ENCODE measurements around the gene NBL1. TPM values are rescaled to one million over a fixed set of nuclear protein-coding genes. Genes with fewer than 3 reads are reported as not detected.

Gene NBL1
- total and polyA plus RNA-seq, 4 experiments from 2014 or later = 8.9 to 24.6 (median 17.4) TPM

GRCh38 chr1:19602486-19602885 is 41.6 kb upstream of the NBL1 start:
- POLR2A ChIA-PET (ENCODE audit: partially characterized antibody) = no interaction called here

GRCh38 chr1:19605967-19606366 is 38.1 kb upstream of the NBL1 start:
- peak overlapping the region; percentile 39 to 86 (median 76) for H3K4me3 Mint-ChIP-seq
- ChIA-PET POLR2A (ENCODE audit: partially characterized antibody) (interaction anchor here (0.7 to 5.5 kb wide), 5 partner anchors 8 to 355 kb away, joined by 3 to 46 read pairs (median 6); partner anchors contain the start of genes EMC1, MRTO4 and NBL1), CTCF (ENCODE audit: partially characterized antibody) (interaction anchor here (0.8 to 1.8 kb wide), 4 partner anchors 9 to 215 kb away, joined by 3 to 7 read pairs (median 4); a partner anchor contains a TSS)
- Histone ChIP-seq H3K27me3 (ENCODE audit: insufficient read depth, low read length) (no peaks in the 10 kb centered on the region), H3K27ac (ENCODE audit: low read depth, low read length) (peak overlapping the region; percentile 44), H3K4me3 (ENCODE audit: low read length in 2 of 2) (peak overlapping the region in 1 of 2 donors; percentile 20), H3K9me3 (ENCODE audit: control insufficient read depth in 1 of 2, low read length in 2 of 2) (no peaks in the 10 kb centered on the region), H3K4me1 (ENCODE audit: insufficient read depth, low read length) (peaks cover 70% of the 10 kb centered on the region), H3K36me3 (ENCODE audit: insufficient read depth, low read length) (no peaks in the 10 kb centered on the region)
- peaks cover 21 to 36% of the 10 kb centered on the region in 2 donors for H3K36me3 Mint-ChIP-seq
- peak overlapping the region; percentile 83 to 100 (median 92) for H3K27ac Mint-ChIP-seq
- DNase-seq = no peak
- H3K9me3 Mint-ChIP-seq = no peaks in the 10 kb centered on the region
- no peaks in the 10 kb centered on the region for H3K27me3 Mint-ChIP-seq
- intact Hi-C loops (cut with micrococcal nuclease) = loop anchor here (2.0 kb wide), 1 partner anchor 39 kb away; the partner anchor contains the start of gene NBL1
- H3K4me1 Mint-ChIP-seq = peaks cover 44 to 85% (median 68%) of the 10 kb centered on the region in 4 donors

More at GRCh38 chr1:19602486-19602885, 41.6 kb upstream of the NBL1 start:
- no peak overlapping the region for H3K4me3 ChIP-seq (ENCODE audit: low read length in 2 of 2)
- Mint-ChIP-seq H3K27ac (peak overlapping the region in 4 of 7 donors; percentile 24 to 100 (median 59)), H3K36me3 (peaks cover 15 to 41% of the 10 kb centered on the region in 2 donors), H3K27me3 (no peaks in the 10 kb centered on the region), H3K4me1 (peaks cover 59 to 96% (median 80%) of the 10 kb centered on the region in 4 donors), H3K4me3 (peak overlapping the region in 1 of 8 donors; percentile 12), H3K9me3 (peaks cover 0 to 3% (median 0%) of the 10 kb centered on the region in 8 donors)
- H3K4me1 ChIP-seq (ENCODE audit: insufficient read depth, low read length) = peaks cover 99% of the 10 kb centered on the region
- H3K27ac ChIP-seq (ENCODE audit: low read depth, low read length) = no peak overlapping the region
- H3K36me3 ChIP-seq (ENCODE audit: insufficient read depth, low read length) = no peaks in the 10 kb centered on the region
- DNase-seq = no peak
- intact Hi-C loops (cut with micrococcal nuclease) = no loop called here
- no peaks in the 10 kb centered on the region for H3K9me3 ChIP-seq (ENCODE audit: control insufficient read depth in 1 of 2, low read length in 2 of 2)
- CTCF ChIA-PET (ENCODE audit: partially characterized antibody) = no interaction called here
- no peaks in the 10 kb centered on the region for H3K27me3 ChIP-seq (ENCODE audit: insufficient read depth, low read length)

- intact Hi-C loops (cut with micrococcal nuclease) = loop anchor here (2.0 kb wide), 1 partner anchor 38 kb away; the partner anchor contains the start of gene NBL1
- POLR2A ChIA-PET (ENCODE audit: partially characterized antibody) = interaction anchor here (0.6 to 5.5 kb wide), 7 partner anchors 9 to 356 kb away, joined by 3 to 46 read pairs (median 4); partner anchors contain the start of genes CAPZB, EMC1, MRTO4 and NBL1
These were observed 37.1 kb upstream of the NBL1 start for GRCh38 chr1:19606817-19607642.

GRCh38 chr1:19608232-19608631 is 35.9 kb upstream of the NBL1 start:
- intact Hi-C loops (cut with micrococcal nuclease) = no loop called here
- Histone ChIP-seq H3K9me3 (ENCODE audit: control insufficient read depth in 1 of 2, low read length in 2 of 2) (no peaks in the 10 kb centered on the region), H3K4me1 (ENCODE audit: insufficient read depth, low read length) (peaks cover 48% of the 10 kb centered on the region), H3K4me3 (ENCODE audit: low read length in 2 of 2) (no peak overlapping the region), H3K27me3 (ENCODE audit: insufficient read depth, low read length) (no peaks in the 10 kb centered on the region), H3K36me3 (ENCODE audit: insufficient read depth, low read length) (no peaks in the 10 kb centered on the region), H3K27ac (ENCODE audit: low read depth, low read length) (no peak overlapping the region)
- ChIA-PET CTCF (ENCODE audit: partially characterized antibody) (interaction anchor here (1.2 to 1.5 kb wide), 3 partner anchors 10 to 43 kb away, joined by 4 to 9 read pairs (median 8); no protein-coding TSS in a partner anchor), POLR2A (ENCODE audit: partially characterized antibody) (interaction anchor here (0.8 to 5.5 kb wide), 3 partner anchors 11 to 123 kb away, joined by 3 to 46 read pairs (median 3); partner anchors contain the start of gene CAPZB)
- Mint-ChIP-seq H3K27ac (peak overlapping the region in 6 of 7 donors; percentile 18 to 100 (median 63)), H3K36me3 (peaks cover 12 to 27% of the 10 kb centered on the region in 2 donors), H3K4me1 (peaks cover 40 to 76% (median 56%) of the 10 kb centered on the region in 4 donors), H3K9me3 (no peaks in the 10 kb centered on the region), H3K4me3 (peak overlapping the region in 1 of 8 donors; percentile 59), H3K27me3 (no peaks in the 10 kb centered on the region)
- no peak for DNase-seq

More at GRCh38 chr1:19606817-19607642, 37.1 kb upstream of the NBL1 start:
- Histone ChIP-seq H3K36me3 (ENCODE audit: insufficient read depth, low read length) (no peaks in the 10 kb centered on the region), H3K9me3 (ENCODE audit: control insufficient read depth in 1 of 2, low read length in 2 of 2) (no peaks in the 10 kb centered on the region), H3K27me3 (ENCODE audit: insufficient read depth, low read length) (no peaks in the 10 kb centered on the region), H3K4me1 (ENCODE audit: insufficient read depth, low read length) (peaks cover 60% of the 10 kb centered on the region), H3K4me3 (ENCODE audit: low read length in 2 of 2) (peak overlapping the region in 1 of 2 donors; percentile 20), H3K27ac (ENCODE audit: low read depth, low read length) (peak overlapping the region; percentile 44)
- Mint-ChIP-seq H3K9me3 (no peaks in the 10 kb centered on the region), H3K27ac (peak overlapping the region; percentile 83 to 100 (median 92)), H3K4me1 (peaks cover 39 to 77% (median 61%) of the 10 kb centered on the region in 4 donors), H3K4me3 (peak overlapping the region; percentile 39 to 86 (median 76)), H3K27me3 (no peaks in the 10 kb centered on the region), H3K36me3 (peaks cover 16 to 31% of the 10 kb centered on the region in 2 donors)
- peak; percentile 78 to 89 (median 79) for DNase-seq
- CTCF ChIA-PET (ENCODE audit: partially characterized antibody) = interaction anchor here (0.9 to 1.8 kb wide), 8 partner anchors 9 to 216 kb away, joined by 3 to 9 read pairs (median 6); no protein-coding TSS in a partner anchor

- Mint-ChIP-seq H3K27ac (peak overlapping the region in 4 of 7 donors; percentile 24 to 82 (median 58)), H3K27me3 (no peaks in the 10 kb centered on the region), H3K36me3 (peaks cover 16 to 33% of the 10 kb centered on the region in 2 donors), H3K4me3 (no peak overlapping the region), H3K4me1 (peaks cover 33 to 72% (median 50%) of the 10 kb centered on the region in 4 donors), H3K9me3 (peaks cover 0 to 2% (median 0%) of the 10 kb centered on the region in 8 donors)
- Histone ChIP-seq H3K27ac (ENCODE audit: low read depth, low read length) (no peak overlapping the region), H3K36me3 (ENCODE audit: insufficient read depth, low read length) (peaks cover 8% of the 10 kb centered on the region), H3K27me3 (ENCODE audit: insufficient read depth, low read length) (no peaks in the 10 kb centered on the region), H3K4me3 (ENCODE audit: low read length in 2 of 2) (no peak overlapping the region), H3K4me1 (ENCODE audit: insufficient read depth, low read length) (peaks cover 26% of the 10 kb centered on the region), H3K9me3 (ENCODE audit: control insufficient read depth in 1 of 2, low read length in 2 of 2) (no peaks in the 10 kb centered on the region)
- CTCF ChIA-PET (ENCODE audit: partially characterized antibody) = interaction anchor here (0.7 to 1.4 kb wide), 3 partner anchors 28 to 203 kb away, joined by 4 read pairs; no protein-coding TSS in a partner anchor
- intact Hi-C loops (cut with micrococcal nuclease) = no loop called here
- POLR2A ChIA-PET (ENCODE audit: partially characterized antibody) = interaction anchor here (0.6 to 1.5 kb wide), 3 partner anchors 14 to 681 kb away, joined by 3 to 4 read pairs (median 4); a partner anchor contains a TSS
- DNase-seq = no peak
These were observed 33.7 kb upstream of the NBL1 start for GRCh38 chr1:19610282-19610981.

- H3K27ac ChIP-seq (ENCODE audit: low read depth, low read length) = no peak overlapping the region
- DNase-seq = no peak
- H3K4me1 Mint-ChIP-seq = peaks cover 23 to 53% (median 35%) of the 10 kb centered on the region in 4 donors
- H3K9me3 ChIP-seq (ENCODE audit: control insufficient read depth in 1 of 2, low read length in 2 of 2) = no peaks in the 10 kb centered on the region
- no peak overlapping the region for H3K4me3 Mint-ChIP-seq
- H3K9me3 Mint-ChIP-seq = peaks cover 0 to 2% (median 0%) of the 10 kb centered on the region in 8 donors
- POLR2A ChIA-PET (ENCODE audit: partially characterized antibody) = interaction anchor here (1.4 kb wide), 1 partner anchor 15 kb away, joined by 6 read pairs; a partner anchor contains a TSS
- H3K27me3 Mint-ChIP-seq = no peaks in the 10 kb centered on the region
- peaks cover 8% of the 10 kb centered on the region for H3K36me3 ChIP-seq (ENCODE audit: insufficient read depth, low read length)
- intact Hi-C loops (cut with micrococcal nuclease) = no loop called here
- no peaks in the 10 kb centered on the region for H3K27me3 ChIP-seq (ENCODE audit: insufficient read depth, low read length)
- CTCF ChIA-PET (ENCODE audit: partially characterized antibody) = interaction anchor here (0.6 kb wide), 1 partner anchor 189 kb away, joined by 4 read pairs; no protein-coding TSS in a partner anchor
- H3K36me3 Mint-ChIP-seq = peaks cover 18 to 40% of the 10 kb centered on the region in 2 donors
- no peak overlapping the region for H3K4me3 ChIP-seq (ENCODE audit: low read length in 2 of 2)
- H3K27ac Mint-ChIP-seq = peak overlapping the region in 1 of 7 donors; percentile 64
- H3K4me1 ChIP-seq (ENCODE audit: insufficient read depth, low read length) = peaks cover 5% of the 10 kb centered on the region
These were observed 31.6 kb upstream of the NBL1 start for GRCh38 chr1:19612530-19612929.

Data from CD4-positive, alpha-beta memory T cell (primary cell).